Measurements from ENCODE around the gene FBN2. TPM values are rescaled to one million over a fixed set of nuclear protein-coding genes. Genes with fewer than 3 reads are reported as not detected.
"Not testable (repeated sequence)": the region's sequence is repeated elsewhere in the genome, so short reads cannot be mapped to it uniquely, and the experiment has no call there.

Gene FBN2
- total RNA-seq, 1 donor from 2014 or later = 875 TPM

DNA sequence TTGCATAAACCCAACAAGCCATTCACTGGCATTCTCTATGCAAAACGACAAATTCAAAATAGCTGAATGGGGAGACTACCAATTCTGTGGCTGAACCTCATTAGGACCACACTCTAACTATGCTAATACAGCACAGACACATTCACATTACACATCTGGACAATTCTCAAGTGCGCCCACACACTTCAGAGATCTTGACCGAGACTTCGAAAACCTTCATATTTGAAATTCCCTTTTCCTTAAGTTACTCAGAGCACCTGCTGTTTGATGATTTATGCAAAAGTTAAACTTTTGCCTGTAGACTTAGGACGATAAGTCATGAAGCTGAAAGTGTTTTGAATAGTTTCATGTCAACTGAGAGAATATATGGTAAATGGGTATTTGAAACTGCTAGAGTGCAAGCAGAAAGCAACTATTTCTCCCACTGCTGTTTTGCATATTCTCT is 111.9 kb downstream of the FBN2 start:
- DNase-seq (ENCODE audit: low spot score) = no peak

GRCh38 chr5:128424646-128425045 is 113.4 kb downstream of the FBN2 start:
- peak; percentile 54 for DNase-seq (ENCODE audit: low spot score)

DNA sequence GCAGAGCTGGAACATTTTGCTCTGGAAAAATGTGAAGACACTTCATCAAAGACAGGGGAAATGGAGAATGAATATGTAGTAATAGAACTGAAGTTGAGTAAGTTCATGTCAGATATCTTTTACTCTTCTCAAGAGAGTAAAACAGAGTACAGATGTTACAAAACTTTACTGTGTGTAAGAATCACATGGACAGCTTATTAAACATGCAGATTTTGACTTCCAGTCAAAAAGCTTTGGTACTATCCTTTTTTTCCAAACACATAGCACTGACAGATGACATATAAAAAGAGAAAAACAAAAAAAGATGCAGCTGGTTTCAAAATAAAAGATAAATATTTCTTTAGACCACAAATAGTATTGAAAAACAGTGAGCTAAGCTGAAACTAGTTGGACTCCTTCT is 115.4 kb downstream of the FBN2 start:
- no peak for DNase-seq (ENCODE audit: low spot score)

GRCh38 chr5:128414469-128414868 is 123.6 kb downstream of the FBN2 start:
- DNase-seq (ENCODE audit: low spot score) = no peak

DNA sequence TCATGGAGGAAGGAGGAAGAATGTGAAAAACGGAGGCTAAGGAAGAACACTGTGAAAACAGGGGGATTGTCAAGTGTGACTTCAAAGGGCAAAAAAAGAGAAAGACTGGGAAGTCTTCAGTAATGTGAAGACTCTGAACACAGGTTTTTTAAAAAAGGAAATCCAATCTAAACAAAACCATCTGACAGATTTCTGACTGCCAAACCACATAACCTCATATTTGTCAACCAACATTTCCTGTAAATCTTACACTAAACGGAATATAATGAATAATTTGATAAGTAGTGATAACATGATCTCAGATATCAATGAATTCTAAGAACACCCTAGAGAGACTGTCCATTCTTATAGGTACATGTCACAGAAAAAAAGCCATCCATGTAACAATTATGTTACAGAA is 124.7 kb downstream of the FBN2 start:
- no peak for DNase-seq (ENCODE audit: low spot score)

- no peak for DNase-seq (ENCODE audit: low spot score)
Measured at GRCh38 chr5:128412145-128412930, 125.7 kb downstream of the FBN2 start.

- peak; percentile 29 for DNase-seq (ENCODE audit: low spot score)
Measured at GRCh38 chr5:128409166-128409800, 128.8 kb downstream of the FBN2 start.

GRCh38 chr5:128408622-128409021 is 129.4 kb downstream of the FBN2 start:
- DNase-seq (ENCODE audit: low spot score) = no peak

GRCh38 chr5:128407944-128408343 is 130.1 kb downstream of the FBN2 start:
- no peak for DNase-seq (ENCODE audit: low spot score)

GRCh38 chr5:128406803-128407202 is 131.2 kb downstream of the FBN2 start:
- no peak for DNase-seq (ENCODE audit: low spot score)

DNA sequence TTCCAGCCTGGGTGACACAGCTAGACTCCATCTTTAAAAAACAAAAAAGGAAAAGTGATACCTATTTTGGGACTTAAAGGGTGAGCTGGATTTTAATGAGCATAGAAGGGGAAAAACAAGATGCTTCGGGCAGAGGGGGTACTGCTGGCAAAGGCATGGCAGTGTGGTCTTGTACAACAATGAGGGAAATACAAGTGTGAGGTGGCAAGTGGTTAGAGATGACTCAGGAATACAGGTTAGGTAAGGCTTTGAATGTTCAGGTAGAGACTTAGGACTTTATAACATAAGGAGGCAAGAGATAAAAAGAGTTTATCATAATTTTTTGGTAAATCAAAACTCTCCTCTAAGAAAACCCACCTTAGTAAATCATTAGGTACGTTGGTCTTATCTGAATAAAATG is 132.9 kb downstream of the FBN2 start:
- DNase-seq (ENCODE audit: low spot score) = no peak

DNA sequence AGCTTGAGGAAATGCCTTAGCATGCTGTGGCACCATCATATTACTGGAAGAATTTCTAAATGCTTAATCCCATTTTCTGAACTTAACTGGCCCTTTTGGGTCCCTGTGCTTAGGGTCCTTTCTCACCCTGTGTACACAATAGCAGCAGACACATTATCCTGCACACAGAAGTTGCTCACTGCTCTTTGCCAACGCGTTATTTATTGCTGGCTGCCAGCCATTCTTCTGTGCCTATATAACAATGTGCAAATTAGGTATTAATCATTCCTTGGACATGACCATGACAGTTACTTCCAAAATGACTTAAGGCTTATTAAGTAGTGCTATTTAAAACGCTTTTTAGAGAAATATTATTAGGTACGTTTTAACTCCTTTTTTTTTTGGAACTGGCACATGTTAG is 134.7 kb downstream of the FBN2 start:
- no peak for DNase-seq (ENCODE audit: low spot score)

DNA sequence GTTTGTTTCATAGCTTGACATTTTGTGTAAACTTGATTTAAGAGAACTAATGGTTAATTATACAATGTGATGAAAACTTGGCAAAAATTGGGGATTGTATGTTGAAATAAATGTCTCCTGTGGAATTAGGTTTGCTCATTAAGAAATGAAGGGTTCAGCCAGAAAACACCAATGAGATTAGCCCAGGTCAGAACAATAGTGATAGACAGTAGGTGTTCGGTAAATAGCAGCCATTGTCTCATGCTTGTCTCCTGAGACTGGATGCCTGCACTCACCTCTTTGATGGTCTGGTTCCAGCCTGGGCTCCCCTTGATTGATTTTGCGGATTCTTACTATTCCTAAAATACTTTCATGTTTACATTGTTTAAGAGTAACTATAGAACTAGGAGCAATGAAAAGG is 135.5 kb downstream of the FBN2 start:
- DNase-seq (ENCODE audit: low spot score) = no peak

DNA sequence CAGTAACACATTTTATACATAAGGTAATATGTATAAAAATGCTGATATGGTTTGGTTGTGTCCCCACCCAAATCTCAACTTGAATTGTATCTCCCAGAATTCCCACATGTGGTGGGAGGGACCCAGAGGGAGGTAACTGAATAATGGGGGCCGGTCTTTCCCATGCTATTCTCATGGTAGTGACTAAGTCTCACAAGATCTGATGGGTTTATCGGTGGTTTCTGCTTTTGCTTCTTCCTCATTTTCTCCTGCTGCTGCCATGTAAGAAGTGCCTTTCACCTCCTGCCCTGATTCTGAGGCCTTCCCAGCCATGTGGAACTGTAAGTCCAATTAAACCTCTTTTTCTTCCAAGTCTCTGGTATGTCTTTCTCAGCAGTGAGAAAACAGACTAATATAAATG is 137.3 kb downstream of the FBN2 start:
- DNase-seq (ENCODE audit: low spot score) = not testable (repeated sequence)

GRCh38 chr5:128399111-128399510 is 138.9 kb downstream of the FBN2 start:
- DNase-seq (ENCODE audit: low spot score) = no peak

GRCh38 chr5:128397876-128398275 is 140.2 kb downstream of the FBN2 start:
- no peak for DNase-seq (ENCODE audit: low spot score)

DNA sequence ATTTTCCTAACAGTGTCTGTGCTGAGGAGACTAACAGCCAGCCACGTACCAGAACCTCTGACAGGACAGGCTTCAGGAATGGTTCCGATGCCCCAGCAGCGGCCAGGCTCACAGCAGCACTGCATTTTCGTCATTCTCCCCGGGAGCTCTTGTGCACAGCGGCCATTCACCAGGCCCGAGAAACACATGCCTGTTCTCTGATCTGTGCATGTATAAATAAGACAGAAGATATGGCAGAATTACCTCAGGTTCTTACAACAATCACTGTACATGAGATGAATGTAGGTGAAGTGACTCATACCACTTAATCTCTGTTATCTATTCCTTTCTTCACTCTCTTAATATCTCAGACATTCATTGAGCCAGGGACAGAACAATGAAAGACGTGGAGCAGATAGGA is 143.0 kb downstream of the FBN2 start:
- DNase-seq (ENCODE audit: low spot score) = no peak

DNA sequence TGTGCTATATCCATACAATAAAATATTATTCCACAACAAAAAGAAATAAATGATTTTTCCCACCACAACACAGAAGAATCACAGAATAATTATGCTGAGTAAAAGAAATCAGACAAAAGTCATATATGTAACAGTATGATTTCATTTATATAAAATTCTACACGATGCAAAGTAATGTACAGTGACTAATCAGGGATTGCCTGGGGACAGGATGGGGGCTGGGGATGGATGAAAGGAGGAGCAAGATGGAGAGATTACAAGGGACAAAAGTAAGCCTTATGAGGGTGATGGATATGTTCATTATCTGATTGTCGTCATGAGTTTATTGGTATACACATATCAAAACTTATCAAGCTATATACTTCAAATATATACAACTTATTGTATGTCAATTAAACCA is 154.0 kb downstream of the FBN2 start:
- DNase-seq (ENCODE audit: low spot score) = no peak

DNA sequence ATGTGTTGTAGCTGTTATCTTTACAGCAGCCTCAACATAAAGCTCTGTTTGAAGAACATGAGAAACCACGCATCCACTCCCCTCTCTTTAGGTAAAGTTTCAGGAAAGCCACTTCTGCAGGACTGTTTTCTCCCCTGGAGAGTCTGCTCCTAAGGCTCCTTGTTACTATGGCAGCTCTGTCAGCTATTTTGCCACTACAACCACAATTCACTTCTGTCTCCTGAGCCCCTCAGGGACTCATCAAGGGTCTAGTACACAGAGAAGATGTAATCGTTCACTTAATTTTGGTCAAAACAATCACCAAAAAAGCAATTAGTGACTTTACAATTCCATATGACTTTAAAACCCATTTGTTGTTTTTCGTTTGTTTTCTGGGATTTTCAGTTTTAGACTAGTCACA is 157.7 kb downstream of the FBN2 start:
- no peak for DNase-seq (ENCODE audit: low spot score)

GRCh38 chr5:128378632-128379031 is 159.4 kb downstream of the FBN2 start:
- DNase-seq (ENCODE audit: low spot score) = no peak

DNA sequence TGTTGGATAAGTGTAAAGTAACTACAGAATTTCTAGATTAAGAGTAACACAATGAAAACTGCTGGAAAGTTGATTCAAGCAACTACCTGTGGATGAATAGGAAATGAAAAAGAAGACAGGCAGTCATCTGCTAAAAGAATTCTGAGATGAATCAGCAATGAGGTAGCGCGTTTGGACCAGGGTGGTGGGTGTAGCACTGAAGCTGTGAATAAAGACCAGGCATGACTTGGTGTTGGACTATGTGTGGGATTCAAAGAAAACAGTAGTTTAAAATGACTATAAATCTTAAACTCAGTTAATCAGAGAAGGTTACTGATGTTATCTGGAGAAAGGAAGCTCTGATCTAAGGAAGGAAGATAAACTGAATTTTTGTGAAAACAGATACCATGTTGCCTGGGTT is 159.8 kb downstream of the FBN2 start:
- peak; percentile 43 for DNase-seq (ENCODE audit: low spot score)

DNA sequence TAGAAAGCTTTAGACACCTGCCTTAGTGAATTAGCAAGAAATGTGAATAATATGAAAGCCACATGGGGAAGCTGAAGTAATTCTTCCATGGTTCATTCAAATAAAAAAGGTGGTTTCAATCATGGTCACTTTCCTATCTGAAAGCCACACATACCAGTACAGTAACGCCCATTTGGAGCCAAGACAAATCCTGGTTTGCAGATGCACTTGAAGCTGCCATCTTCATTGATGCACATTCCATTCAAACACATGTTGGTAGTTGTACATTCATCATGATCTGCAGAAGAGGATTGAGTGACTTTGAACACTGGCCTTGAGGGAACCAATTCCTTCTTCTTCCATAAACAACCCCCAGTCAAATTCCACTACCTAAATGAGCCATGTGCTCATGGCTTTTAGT is 161.5 kb downstream of the FBN2 start:
- no peak for DNase-seq (ENCODE audit: low spot score)

- DNase-seq (ENCODE audit: low spot score) = no peak
Measured at GRCh38 chr5:128366147-128366546, 171.9 kb downstream of the FBN2 start.

All from umbilical cord (tissue), 2 donors.